IMR-90 (cell line): ENCODE results near the gene JAGN1. TPM values are rescaled to one million over a fixed set of nuclear protein-coding genes. Genes with fewer than 3 reads are reported as not detected.
A peak's percentile ranks its signal among the peaks of the same experiment; 100 is the strongest.

Experiments used
- ATAC-seq: fragments of 200-7000 bp; cut with Tn5 transposase; 2 replicates; pipeline ENCODE4 v1.9.1; 2020; ENCODE audit warnings: low read depth, mild to moderate bottlenecking, moderate library complexity
- BruUV-seq: library from RNA; stranded (reverse); fragments of 400-500 nt; replicated peaks from 2 replicates; lab custom pipeline; 2021; lab: Mats Ljungman, UMichigan
- CTCF ChIA-PET: fragments of 300-600 bp; formaldehyde crosslinking; extraction: SDS; loops from one replicate; lab custom pipeline; 2021; ENCODE audit warnings: antibody characterized with exemption; lab: Yijun Ruan, JAX
- POLR2A ChIA-PET: fragments of 300-600 bp; sonication (Branson Sonifier 250); formaldehyde crosslinking; loops from one replicate; lab custom pipeline; 2022; ENCODE audit warnings: antibody characterized with exemption; ENCODE audit not compliant: unreplicated experiment; lab: Charles Lee
- DNase-seq: peaks from one replicate; pipeline ENCODE4 v3.0.0; 2013
- H2AFZ ChIP-seq: replicated peaks from 2 replicates; pipeline ENCODE3; 2013; ENCODE audit warnings: low read length, mild to moderate bottlenecking; ENCODE audit not compliant: poor library complexity
- H2AK5ac ChIP-seq: 2 replicates; pipeline ENCODE4 v1.6.1; 2013; ENCODE audit warnings: low read depth, low read length, inconsistent platforms
- H2AK9ac ChIP-seq: replicated peaks from 2 replicates; pipeline ENCODE3; 2013; ENCODE audit warnings: mild to moderate bottlenecking, low read depth, low read length, moderate library complexity; ENCODE audit not compliant: poor library complexity
- H2BK120ac ChIP-seq: 2 replicates; pipeline ENCODE4 v1.6.1; 2013; ENCODE audit warnings: low read depth, low read length, inconsistent platforms
- H2BK15ac ChIP-seq: 3 replicates; pipeline ENCODE4 v1.6.1; 2013; ENCODE audit warnings: low read depth, low read length, inconsistent platforms
- H2BK20ac ChIP-seq: 2 replicates; pipeline ENCODE4 v1.6.1; 2013; ENCODE audit warnings: low read depth, mild to moderate bottlenecking, inconsistent platforms, low read length, moderate library complexity
- H2BK5ac ChIP-seq: 2 replicates; pipeline ENCODE4 v1.6.1; 2013; ENCODE audit warnings: mild to moderate bottlenecking, low read depth, low read length, inconsistent platforms; ENCODE audit not compliant: poor library complexity, severe bottlenecking
- H3K14ac ChIP-seq: replicated peaks from 2 replicates; pipeline ENCODE4 v1.6.1; 2013; ENCODE audit warnings: low read depth, low read length, inconsistent platforms
- H3K18ac ChIP-seq: 2 replicates; pipeline ENCODE4 v1.6.1; 2013; ENCODE audit warnings: low read depth, low read length, control low read depth
- H3K23ac ChIP-seq: 2 replicates; pipeline ENCODE4 v1.6.1; 2013; ENCODE audit warnings: low read depth, low read length, inconsistent platforms
- H3K27ac ChIP-seq: 2 replicates; pipeline ENCODE4 v1.5.1; 2013; ENCODE audit warnings: mild to moderate bottlenecking, control low read depth, low read length; ENCODE audit not compliant: insufficient read depth
- H3K27me3 ChIP-seq: 2 replicates; pipeline ENCODE4 v1.6.1; 2013; ENCODE audit warnings: low read length; ENCODE audit not compliant: control insufficient read depth, insufficient read depth
- H3K36me3 ChIP-seq: 2 replicates; pipeline ENCODE4 v1.6.1; 2013; ENCODE audit warnings: low read length, mixed read lengths; ENCODE audit not compliant: control insufficient read depth, insufficient read depth
- H3K4ac ChIP-seq: 2 replicates; pipeline ENCODE4 v1.6.1; 2013; ENCODE audit warnings: low read depth, low read length, inconsistent platforms
- H3K4me1 ChIP-seq: 2 replicates; pipeline ENCODE4 v1.6.1; 2013; ENCODE audit warnings: low read length, mixed read lengths; ENCODE audit not compliant: control insufficient read depth, insufficient read depth
- H3K4me2 ChIP-seq: 2 replicates; pipeline ENCODE4 v1.6.1; 2013; ENCODE audit warnings: low read depth, mild to moderate bottlenecking, control low read depth, low read length, moderate library complexity
- H3K4me3 ChIP-seq: 2 replicates; pipeline ENCODE4 v1.5.1; 2013; ENCODE audit warnings: low read depth, mild to moderate bottlenecking, control low read depth, low read length, moderate library complexity; ENCODE audit not compliant: insufficient read depth
- H3K56ac ChIP-seq: 2 replicates; pipeline ENCODE4 v1.6.1; 2013; ENCODE audit warnings: low read length, inconsistent platforms; ENCODE audit not compliant: insufficient read depth; ENCODE audit errors: extremely low read depth
- H3K79me1 ChIP-seq, 2 experiments: 2 replicates each; pipeline ENCODE4 v1.6.1; 2013; ENCODE audit warnings: low read length in 2 of 2, inconsistent platforms in 1 of 2, low read depth in 1 of 2
- H3K9ac ChIP-seq: 2 replicates; pipeline ENCODE4 v1.6.1; 2013; ENCODE audit warnings: low read depth, low read length, control low read depth
- H3K9me1 ChIP-seq: 2 replicates; pipeline ENCODE4 v1.6.1; 2013; ENCODE audit warnings: low read length, inconsistent platforms; ENCODE audit not compliant: insufficient read depth
- H3K9me3 ChIP-seq: 2 replicates; pipeline ENCODE4 v1.6.1; 2013; ENCODE audit warnings: low read length; ENCODE audit not compliant: control insufficient read depth, insufficient read depth
- H4K20me1 ChIP-seq: 2 replicates; pipeline ENCODE4 v1.6.1; 2013; ENCODE audit warnings: low read length, inconsistent platforms; ENCODE audit not compliant: insufficient read depth
- H4K5ac ChIP-seq: 2 replicates; pipeline ENCODE4 v1.6.1; 2013; ENCODE audit warnings: mild to moderate bottlenecking, low read depth, low read length, control low read depth
- H4K8ac ChIP-seq, 2 experiments: 2 replicates each; pipeline ENCODE4 v1.6.1; 2013; ENCODE audit warnings: low read depth in 2 of 2, low read length in 2 of 2, control low read depth in 1 of 2, inconsistent platforms in 1 of 2
- H4K91ac ChIP-seq: 2 replicates; pipeline ENCODE4 v1.6.1; 2013; ENCODE audit warnings: low read depth, low read length, inconsistent platforms; ENCODE audit not compliant: insufficient read depth
- BHLHE40 ChIP-seq: fragments of 150-350 bp; IDR thresholded peaks from 2 replicates; pipeline ENCODE4 v1.6.1; 2016; ENCODE audit warnings: mild to moderate bottlenecking, low read depth, low read length
- CEBPB ChIP-seq: IDR thresholded peaks from 2 replicates; pipeline ENCODE4 v1.6.1; 2012; ENCODE audit warnings: low read depth, low read length, improper control_type of control experiment
- CHD1 ChIP-seq: IDR thresholded peaks from 2 replicates; pipeline ENCODE4 v1.6.1; 2012; ENCODE audit warnings: low read depth, low read length, improper control_type of control experiment
- CTCF ChIP-seq: conservative IDR thresholded peaks from 2 replicates; pipeline ENCODE4 v1.5.1; 2012; ENCODE audit warnings: mild to moderate bottlenecking, low read depth, low read length, improper control_type of control experiment
- FOS ChIP-seq: fragments of 150-350 bp; IDR thresholded peaks from 2 replicates; pipeline ENCODE4 v1.6.1; 2016; ENCODE audit warnings: low read depth, low read length
- MAFK ChIP-seq: IDR thresholded peaks from 2 replicates; pipeline ENCODE4 v1.6.1; 2012; ENCODE audit warnings: low read depth, low read length, improper control_type of control experiment
- MAZ ChIP-seq: IDR thresholded peaks from 2 replicates; pipeline ENCODE4 v1.6.1; 2012; ENCODE audit warnings: low read depth, mild to moderate bottlenecking, low read length, improper control_type of control experiment, moderate library complexity, borderline replicate concordance
- MXI1 ChIP-seq: IDR thresholded peaks from 2 replicates; pipeline ENCODE4 v1.6.1; 2012; ENCODE audit warnings: low read depth, mild to moderate bottlenecking, low read length, moderate library complexity, borderline replicate concordance
- NFE2L2 ChIP-seq: fragments of 150-350 bp; IDR thresholded peaks from 2 replicates; pipeline ENCODE4 v1.6.1; 2016; ENCODE audit warnings: low read depth, mild to moderate bottlenecking, low read length
- POLR2A ChIP-seq: IDR thresholded peaks from 2 replicates; pipeline ENCODE4 v1.6.1; 2012; ENCODE audit warnings: mild to moderate bottlenecking, low read depth, low read length
- RAD21 ChIP-seq: IDR thresholded peaks from 2 replicates; pipeline ENCODE4 v1.6.1; 2012; ENCODE audit warnings: low read length, improper control_type of control experiment
- RCOR1 ChIP-seq: IDR thresholded peaks from 2 replicates; pipeline ENCODE4 v1.6.1; 2012; ENCODE audit warnings: mild to moderate bottlenecking, low read length, improper control_type of control experiment; ENCODE audit not compliant: insufficient replicate concordance
- RFX5 ChIP-seq: IDR thresholded peaks from 2 replicates; pipeline ENCODE4 v1.8.0; 2012; ENCODE audit warnings: low read depth, mild to moderate bottlenecking, low read length, moderate library complexity
- WGBS, 2 experiments: methylation state at CpG; one replicate each; pipeline versions ENCODE4 v1.1.5 to v1.1.7; 2013; ENCODE audit warnings: missing lambda C conversion rate in 2 of 2; ENCODE audit not compliant: insufficient read length in 1 of 2; ENCODE audit errors: extremely low coverage in 2 of 2; 5-methylcytosine and 5-hydroxymethylcytosine counted together
- dilution Hi-C: fragments of 300-500 bp; cut with HindIII; formaldehyde crosslinking; loops from one replicate; pipeline ENCODE4 v1.14.3; 2018; ENCODE audit warnings: low sequenced_read_pairs; ENCODE audit not compliant: unreplicated experiment
- in situ Hi-C: fragments of 300-500 bp; cut with MboI; formaldehyde crosslinking; loops from 3 replicates; pipeline ENCODE4 v1.14.3; 2019; ENCODE audit warnings: low sequenced_read_pairs, inconsistent platforms, mixed read lengths
- intact Hi-C: fragments of 100-400 bp; cut with micrococcal nuclease; formaldehyde crosslinking; loops from 2 replicates; pipeline ENCODE4 v1.10.0; 2022
- polyA plus RNA-seq, 3 experiments: library from polyadenylated mRNA; depleted of rRNA; stranded (reverse); fragments of >200 nt; gene quantifications; 2 replicates each; pipeline ENCODE4 v1.2.3, GENCODE V29; 2012; ENCODE audit warnings: low replicate concordance in 1 of 3
- total RNA-seq: library from RNA; depleted of rRNA; stranded (reverse); fragments of >200 nt; gene quantifications from 2 replicates; pipeline ENCODE4 v1.2.3, GENCODE V29; 2012
- TF ChIP-seq, protein P1 (sequence below): fragments of 150-350 bp; IDR thresholded peaks from 2 replicates; pipeline ENCODE4 v1.6.1; 2017; ENCODE audit warnings: mild to moderate bottlenecking, antibody characterized with exemption, low read length, low read depth
- TF ChIP-seq, protein P2 (sequence below): fragments of 150-350 bp; IDR thresholded peaks from 2 replicates; pipeline ENCODE4 v1.6.1; 2016; ENCODE audit warnings: low read depth, mild to moderate bottlenecking, low read length, moderate library complexity, borderline replicate concordance

JAGN1 gene
- total and polyA plus RNA-seq, 2 of the 4 experiments (the other 2 are of a cell fraction): 32.7 to 39.3 TPM

- no peak overlapping the region for H3K18ac ChIP-seq
- H2BK120ac ChIP-seq: no peak overlapping the region
- no peak overlapping the region for H2AK9ac ChIP-seq
- BruUV-seq: no TSS peak
- CTCF ChIA-PET: no interaction called here
- WGBS, 2 experiments: 82% methylated on average over 3 of the region's 7 CpGs; no CpG with 5 or more reads in 1 of the 2 experiments
- DNase-seq: peak; percentile 82
- H4K20me1 ChIP-seq: no peaks in the 10 kb centered on the region
- peaks cover 28% of the 10 kb centered on the region for H3K4me1 ChIP-seq
- POLR2A ChIA-PET: interaction anchor here (0.5 to 0.6 kb wide), 2 partner anchors 13 to 56 kb away, joined by 4 to 5 read pairs; no protein-coding TSS in a partner anchor
- no peaks in the 10 kb centered on the region for H3K9me3 ChIP-seq
- H4K8ac ChIP-seq: no peak overlapping the region
- dilution Hi-C loops (no loop called here), intact Hi-C loops (no loop called here), in situ Hi-C loops (no loop called here)
- ATAC-seq: no peak
- no peak overlapping the region for H2AFZ ChIP-seq
- no peak overlapping the region for H3K4me2 ChIP-seq
- H2BK15ac ChIP-seq: no peak overlapping the region
- H4K91ac ChIP-seq: no peak overlapping the region
- no peak overlapping the region for H3K9ac ChIP-seq
- H2BK20ac ChIP-seq: no peak overlapping the region
- TF ChIP-seq MAZ (no peak), MAFK (peak; percentile 73), NFE2L2 (peak; percentile 86), RFX5 (no peak), BHLHE40 (0 out of 2 replicates have a peak, but pooled peaks have one; percentile 18), POLR2A (no peak), CEBPB (peak; percentile 89), FOS (0 out of 2 replicates have a peak, but pooled peaks have one; percentile 50), CTCF (no peak), CHD1 (no peak), RAD21 (no peak), MXI1 (no peak), RCOR1 (no peak)
- TF ChIP-seq, protein P1, sequence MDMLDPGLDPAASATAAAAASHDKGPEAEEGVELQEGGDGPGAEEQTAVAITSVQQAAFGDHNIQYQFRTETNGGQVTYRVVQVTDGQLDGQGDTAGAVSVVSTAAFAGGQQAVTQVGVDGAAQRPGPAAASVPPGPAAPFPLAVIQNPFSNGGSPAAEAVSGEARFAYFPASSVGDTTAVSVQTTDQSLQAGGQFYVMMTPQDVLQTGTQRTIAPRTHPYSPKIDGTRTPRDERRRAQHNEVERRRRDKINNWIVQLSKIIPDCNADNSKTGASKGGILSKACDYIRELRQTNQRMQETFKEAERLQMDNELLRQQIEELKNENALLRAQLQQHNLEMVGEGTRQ: no peak
- TF ChIP-seq, protein P2, sequence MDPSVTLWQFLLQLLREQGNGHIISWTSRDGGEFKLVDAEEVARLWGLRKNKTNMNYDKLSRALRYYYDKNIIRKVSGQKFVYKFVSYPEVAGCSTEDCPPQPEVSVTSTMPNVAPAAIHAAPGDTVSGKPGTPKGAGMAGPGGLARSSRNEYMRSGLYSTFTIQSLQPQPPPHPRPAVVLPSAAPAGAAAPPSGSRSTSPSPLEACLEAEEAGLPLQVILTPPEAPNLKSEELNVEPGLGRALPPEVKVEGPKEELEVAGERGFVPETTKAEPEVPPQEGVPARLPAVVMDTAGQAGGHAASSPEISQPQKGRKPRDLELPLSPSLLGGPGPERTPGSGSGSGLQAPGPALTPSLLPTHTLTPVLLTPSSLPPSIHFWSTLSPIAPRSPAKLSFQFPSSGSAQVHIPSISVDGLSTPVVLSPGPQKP: no peak
- H3K4ac ChIP-seq: no peak overlapping the region
- H3K36me3 ChIP-seq: no peaks in the 10 kb centered on the region
- H2AK5ac ChIP-seq: no peak overlapping the region
- peaks cover 2 to 21% of the 10 kb centered on the region in 2 experiments; a peak in 3 of 4 replicates for H3K79me1 ChIP-seq
- H3K4me3 ChIP-seq: no peak overlapping the region
- no peaks in the 10 kb centered on the region for H3K27me3 ChIP-seq
- H3K9me1 ChIP-seq: peaks cover 13% of the 10 kb centered on the region
- H3K23ac ChIP-seq: no peak overlapping the region
- H3K14ac ChIP-seq: no peak overlapping the region; the same call in 1 of the 2 replicates
- no peak overlapping the region for H3K56ac ChIP-seq
- H3K27ac ChIP-seq: no peak overlapping the region
- no peak overlapping the region for H2BK5ac ChIP-seq
- H4K5ac ChIP-seq: no peak overlapping the region
Measured at GRCh38 chr3:9912294-9912935, 22.0 kb downstream of the JAGN1 start.
